NCI-H2029 treated with DMSO at 0.1 percent for 48 hours (cell line): Measurements from ENCODE around the gene GTF2H2C.
"Not testable (repeated sequence)": the region's sequence is repeated elsewhere in the genome, so short reads cannot be mapped to it uniquely, and the experiment has no call there.

ENCODE experiments used
- DNase-seq: peaks from one replicate; lab custom pipeline; 2025; lab: John Stamatoyannopoulos, UW

The GTF2H2C gene

DNA sequence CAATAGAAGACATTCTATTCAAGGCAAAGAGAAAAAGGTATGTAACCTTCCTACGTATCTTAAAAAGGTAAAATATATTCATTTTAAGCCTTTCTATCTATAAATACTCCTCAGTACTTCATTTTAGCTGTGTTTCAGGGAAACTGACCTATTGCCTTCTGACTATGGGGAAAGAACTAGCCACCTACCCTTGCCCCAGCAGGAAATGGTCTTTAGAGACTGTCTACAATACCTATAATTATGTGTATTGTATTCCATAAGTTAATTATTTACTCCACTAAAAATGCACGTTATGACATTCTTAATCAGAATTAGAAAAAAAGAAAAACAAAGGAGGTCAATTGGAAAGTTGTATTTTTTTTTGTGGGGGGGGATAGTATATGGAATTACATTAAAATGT lies 6.2 kb downstream of the GTF2H2C start:
- not testable (repeated sequence) for DNase-seq

DNA sequence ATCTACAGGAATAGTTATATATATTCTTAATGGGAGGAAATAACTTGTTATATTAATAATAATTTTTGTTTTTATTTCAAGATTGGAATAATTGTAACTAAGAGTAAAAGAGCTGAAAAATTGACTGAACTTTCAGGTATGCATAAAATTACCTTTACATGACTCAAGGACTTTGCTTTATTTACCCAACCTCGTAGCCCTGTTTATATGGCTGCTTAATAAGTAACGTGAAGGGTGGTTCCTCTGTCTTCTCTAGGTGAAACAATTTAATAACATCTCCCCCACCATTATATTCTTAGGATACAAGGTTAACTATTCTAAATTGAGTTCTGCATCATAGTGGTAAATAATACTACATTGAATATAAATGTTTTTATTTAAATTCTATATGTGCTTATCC lies 8.1 kb downstream of the GTF2H2C start:
- not testable (repeated sequence) for DNase-seq

GRCh38 chr5:69583356-69583755 lies 23.4 kb downstream of the GTF2H2C start:
- not testable (repeated sequence) for DNase-seq

GRCh38 chr5:69596114-69596840 lies 36.3 kb downstream of the GTF2H2C start:
- not testable (repeated sequence) for DNase-seq

GRCh38 chr5:69601947-69602346 lies 42.0 kb downstream of the GTF2H2C start:
- DNase-seq = not testable (repeated sequence)

DNA sequence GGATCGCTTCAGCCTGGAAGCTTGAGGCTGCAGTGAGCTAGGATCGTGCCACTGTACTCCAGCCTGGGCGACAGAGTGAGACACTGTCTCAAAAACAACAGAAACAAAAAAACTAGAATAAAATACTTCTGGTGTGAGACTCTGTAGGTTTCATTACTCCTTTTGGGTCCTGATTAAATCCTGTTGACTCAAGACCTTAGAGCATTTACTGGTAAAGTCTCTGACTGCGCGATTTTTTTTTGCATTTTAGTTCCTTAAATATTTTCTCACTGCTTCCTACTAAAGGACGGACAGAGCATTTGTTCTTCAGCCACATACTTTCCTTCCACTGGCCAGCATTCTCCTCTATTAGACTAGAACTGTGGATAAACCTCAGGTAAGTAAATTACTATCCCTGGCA lies 46.8 kb downstream of the GTF2H2C start:
- not testable (repeated sequence) for DNase-seq

GRCh38 chr5:69607750-69608149 lies 47.8 kb downstream of the GTF2H2C start:
- not testable (repeated sequence) for DNase-seq

GRCh38 chr5:69608861-69609496 lies 49.0 kb downstream of the GTF2H2C start:
- DNase-seq = not testable (repeated sequence)

DNA sequence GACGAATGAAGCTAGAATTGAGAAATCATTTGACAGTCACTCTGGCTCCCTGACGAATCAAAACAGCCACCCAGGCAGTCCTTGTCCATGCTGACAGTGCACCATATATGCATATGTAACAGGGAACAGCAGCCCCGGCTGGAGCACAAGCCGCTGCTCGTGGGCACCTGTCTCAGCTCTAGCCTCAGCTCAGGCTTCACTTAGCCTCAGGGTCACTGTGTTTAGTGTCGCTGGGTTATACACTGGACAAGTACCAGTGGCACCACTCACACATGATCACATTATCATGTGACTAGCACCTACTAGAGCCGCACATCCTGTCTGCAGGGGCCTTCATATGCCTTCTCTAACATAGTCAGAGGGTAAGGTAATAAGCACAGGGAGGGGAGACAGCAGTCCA lies 54.9 kb downstream of the GTF2H2C start:
- not testable (repeated sequence) for DNase-seq

GRCh38 chr5:69631879-69632278 lies 71.9 kb downstream of the GTF2H2C start:
- DNase-seq = not testable (repeated sequence)
